ENCODE data around the gene CCDC63. TPM values are rescaled to one million over a fixed set of nuclear protein-coding genes. Genes with fewer than 3 reads are reported as not detected.

The CCDC63 gene
- total RNA-seq = not detected

DNA sequence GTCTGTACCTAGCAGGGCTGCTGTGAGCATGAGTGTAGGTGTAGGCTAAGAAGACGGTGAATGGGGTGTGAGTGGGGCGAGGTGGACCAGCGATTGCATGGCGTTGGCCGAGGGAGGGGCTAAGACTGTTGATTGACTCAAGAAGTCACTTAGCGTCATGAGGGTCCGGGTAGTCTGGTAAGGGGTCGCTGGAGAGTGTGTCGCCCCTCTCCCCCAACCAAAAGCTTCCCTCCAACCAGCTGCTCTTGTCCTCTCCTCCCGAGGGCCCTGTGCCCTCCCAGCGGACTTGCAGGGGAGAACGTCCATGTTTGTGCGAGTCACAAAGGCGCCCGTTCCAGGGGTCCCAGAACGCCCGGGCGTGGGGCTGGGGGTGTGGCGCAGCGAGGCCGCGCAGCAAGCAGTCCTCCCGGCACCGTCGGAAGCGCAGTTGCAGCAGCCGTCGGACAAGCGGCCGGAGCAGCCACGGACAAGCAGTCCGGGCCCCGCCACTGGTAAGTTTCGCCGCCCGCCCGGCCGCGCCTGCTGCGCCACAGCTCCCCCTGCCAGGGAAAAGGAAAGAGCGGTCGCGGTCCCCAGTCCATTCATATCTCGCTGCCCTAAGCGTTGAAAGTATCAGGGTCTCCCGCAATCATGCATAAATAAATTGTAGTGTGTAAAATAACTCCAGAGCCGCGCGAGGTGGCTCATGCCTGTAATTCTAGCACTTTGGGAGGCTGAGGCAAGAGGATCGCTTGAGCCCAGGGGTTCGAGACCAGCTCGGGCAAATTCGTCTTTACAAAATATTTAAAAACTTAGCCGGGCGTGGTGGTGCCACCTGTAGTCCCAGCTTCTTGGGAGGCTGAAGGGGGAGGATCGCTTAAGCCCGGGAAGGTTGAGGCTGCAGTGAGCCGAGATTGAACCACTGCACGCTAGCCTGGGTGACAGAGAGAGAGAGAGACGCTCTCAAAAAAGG, at the start of gene CCDC63:
TSS of gene CCDC63 (plus strand) at position 373 of the 952 bp plus-strand sequence. CDS start 5,968 bp downstream, outside the sequence.
- peak; percentile 70 for ATAC-seq
- H3K27ac ChIP-seq = peak within 1 kb of the TSS in 1 of 4 donors; percentile 59
- 35 to 49% methylated on average over 5 to 13 of the region's 60 CpGs for WGBS, 2 donors (ENCODE audit: low coverage in 1 of 2)
- no peaks in the 10 kb centered on the region for H3K9me3 ChIP-seq
- peaks cover under 1% of the 10 kb centered on the region for H3K27me3 ChIP-seq
- peaks cover 0 to 26% (median 0%) of the 10 kb centered on the region in 3 donors for H3K4me1 ChIP-seq
- H3K4me3 ChIP-seq = peak within 1 kb of the TSS; percentile 10 to 41
- TF ChIP-seq EP300 (IDR thresholded peaks at IDR 0.05) = no peak
- TF ChIP-seq, protein P1, sequence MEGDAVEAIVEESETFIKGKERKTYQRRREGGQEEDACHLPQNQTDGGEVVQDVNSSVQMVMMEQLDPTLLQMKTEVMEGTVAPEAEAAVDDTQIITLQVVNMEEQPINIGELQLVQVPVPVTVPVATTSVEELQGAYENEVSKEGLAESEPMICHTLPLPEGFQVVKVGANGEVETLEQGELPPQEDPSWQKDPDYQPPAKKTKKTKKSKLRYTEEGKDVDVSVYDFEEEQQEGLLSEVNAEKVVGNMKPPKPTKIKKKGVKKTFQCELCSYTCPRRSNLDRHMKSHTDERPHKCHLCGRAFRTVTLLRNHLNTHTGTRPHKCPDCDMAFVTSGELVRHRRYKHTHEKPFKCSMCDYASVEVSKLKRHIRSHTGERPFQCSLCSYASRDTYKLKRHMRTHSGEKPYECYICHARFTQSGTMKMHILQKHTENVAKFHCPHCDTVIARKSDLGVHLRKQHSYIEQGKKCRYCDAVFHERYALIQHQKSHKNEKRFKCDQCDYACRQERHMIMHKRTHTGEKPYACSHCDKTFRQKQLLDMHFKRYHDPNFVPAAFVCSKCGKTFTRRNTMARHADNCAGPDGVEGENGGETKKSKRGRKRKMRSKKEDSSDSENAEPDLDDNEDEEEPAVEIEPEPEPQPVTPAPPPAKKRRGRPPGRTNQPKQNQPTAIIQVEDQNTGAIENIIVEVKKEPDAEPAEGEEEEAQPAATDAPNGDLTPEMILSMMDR (IDR thresholded peaks at IDR 0.05) = peak in 3 of 4 experiments; percentile 27 to 68 (median 32)
- H3K36me3 ChIP-seq = no peaks in the 10 kb centered on the region

DNA sequence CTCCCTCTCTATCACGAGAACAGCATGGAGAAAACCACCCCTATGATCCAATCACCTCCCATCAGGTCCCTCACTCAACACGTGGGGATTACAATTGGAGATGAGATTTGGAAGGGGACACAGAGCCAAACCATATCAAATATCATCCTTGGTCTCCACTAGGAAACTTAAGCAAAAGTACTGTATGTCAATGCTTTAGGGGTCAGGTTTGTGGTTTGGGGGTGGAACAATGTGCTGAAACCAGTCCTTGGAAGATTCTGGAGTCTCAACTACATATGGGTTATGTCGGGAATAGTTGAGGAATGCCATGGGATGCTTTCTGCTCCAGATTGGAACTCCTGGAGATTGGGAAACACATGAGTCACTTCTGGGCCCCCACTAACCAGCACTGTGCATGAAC, 48.3 kb upstream of the CCDC63 start:
- Histone ChIP-seq H3K36me3 (no peaks in the 10 kb centered on the region), H3K27me3 (no peaks in the 10 kb centered on the region), H3K9me3 (peaks cover 0 to 26% (median 0%) of the 10 kb centered on the region in 3 donors), H3K27ac (no peak overlapping the region), H3K4me1 (no peaks in the 10 kb centered on the region), H3K4me3 (no peak overlapping the region)
- WGBS, 2 donors (ENCODE audit: low coverage in 1 of 2) = 33 to 84% methylated on average over 2 to 3 of the region's 3 CpGs
- no peak for ATAC-seq
- TF ChIP-seq POLR2A (IDR thresholded peaks at IDR 0.05) = no peak
- no peak for TF ChIP-seq EP300 (IDR thresholded peaks at IDR 0.05)
- TF ChIP-seq POLR2AphosphoS5 (IDR thresholded peaks at IDR 0.05) = no peak
- TF ChIP-seq, protein P1 (IDR thresholded peaks at IDR 0.05) = no peak

DNA sequence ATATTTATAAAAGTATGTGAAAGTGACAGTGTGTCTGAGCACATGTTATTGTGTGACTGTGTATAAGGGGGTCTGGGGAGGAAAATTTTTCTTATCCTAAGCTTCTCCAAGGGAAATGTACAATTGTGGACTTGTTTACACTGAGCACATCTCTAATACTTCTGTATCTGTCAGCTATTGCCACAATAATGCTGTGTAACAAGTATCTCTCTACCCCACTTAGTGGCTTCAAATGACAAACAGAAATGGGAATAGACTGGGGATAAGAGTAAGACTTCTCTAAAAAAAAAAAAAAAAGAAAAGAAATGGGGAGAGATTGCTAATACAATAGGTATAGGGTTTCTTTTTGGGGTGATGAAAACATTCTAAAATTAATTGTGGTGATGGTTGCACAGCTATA, 44.3 kb upstream of the CCDC63 start:
- Histone ChIP-seq H3K27ac (no peak overlapping the region), H3K4me1 (no peaks in the 10 kb centered on the region), H3K36me3 (no peaks in the 10 kb centered on the region), H3K9me3 (peaks cover 0 to 39% (median 0%) of the 10 kb centered on the region in 3 donors), H3K4me3 (no peak overlapping the region), H3K27me3 (no peaks in the 10 kb centered on the region)
- no peak for ATAC-seq
- TF ChIP-seq, protein P1 (IDR thresholded peaks at IDR 0.05) = no peak
- TF ChIP-seq POLR2A (IDR thresholded peaks at IDR 0.05) (no peak), POLR2AphosphoS5 (IDR thresholded peaks at IDR 0.05) (no peak), EP300 (IDR thresholded peaks at IDR 0.05) (no peak)

- Histone ChIP-seq H3K36me3 (no peaks in the 10 kb centered on the region), H3K9me3 (peaks cover 0 to 33% (median 0%) of the 10 kb centered on the region in 3 donors), H3K4me3 (no peak overlapping the region), H3K27me3 (no peaks in the 10 kb centered on the region), H3K4me1 (no peaks in the 10 kb centered on the region), H3K27ac (no peak overlapping the region)
- no peak for ATAC-seq
- TF ChIP-seq, protein P1 (IDR thresholded peaks at IDR 0.05) = no peak
- TF ChIP-seq POLR2AphosphoS5 (IDR thresholded peaks at IDR 0.05) (no peak), POLR2A (IDR thresholded peaks at IDR 0.05) (no peak), EP300 (IDR thresholded peaks at IDR 0.05) (no peak)
- WGBS, 2 donors (ENCODE audit: low coverage in 1 of 2) = 33 to 100% methylated on average over 1 of the region's 3 CpGs
These were observed 42.4 kb upstream of the CCDC63 start for GRCh38 chr12:110804406-110804805.

DNA sequence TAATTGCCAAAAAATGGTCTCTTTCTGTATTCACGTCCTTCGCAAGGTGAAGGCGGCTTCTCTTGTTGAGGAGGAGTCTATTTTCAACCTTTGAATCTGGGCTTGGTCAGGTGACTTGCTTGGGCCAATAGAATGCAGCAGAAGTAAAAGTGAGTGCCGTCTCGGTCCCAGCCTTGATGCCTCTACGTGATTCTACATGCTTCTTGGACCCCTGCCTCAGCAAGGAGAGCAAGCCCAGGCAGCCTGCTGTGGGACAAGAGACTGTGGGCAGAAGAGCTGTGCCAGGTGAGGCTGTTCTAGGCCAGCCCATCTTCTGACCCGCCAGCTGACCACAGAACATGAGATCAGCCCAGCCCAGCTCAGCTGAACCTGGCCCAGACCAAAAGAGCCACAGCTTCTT, 39.1 kb upstream of the CCDC63 start:
- Histone ChIP-seq H3K9me3 (peaks cover 0 to 16% (median 0%) of the 10 kb centered on the region in 3 donors), H3K27ac (no peak overlapping the region), H3K4me1 (no peaks in the 10 kb centered on the region), H3K4me3 (no peak overlapping the region), H3K27me3 (no peaks in the 10 kb centered on the region), H3K36me3 (no peaks in the 10 kb centered on the region)
- WGBS, 2 donors (ENCODE audit: low coverage in 1 of 2) = 69 to 100% methylated on average over 1 to 4 of the region's 7 CpGs
- TF ChIP-seq EP300 (IDR thresholded peaks at IDR 0.05) (no peak), POLR2AphosphoS5 (IDR thresholded peaks at IDR 0.05) (no peak)
- TF ChIP-seq, protein P1 (IDR thresholded peaks at IDR 0.05) = no peak
- ATAC-seq = no peak

All from gastroesophageal sphincter (tissue), 4 donors.